Embryonic facial prominence (tissue), 1 donor: ENCODE measurements around the gene GAD1.

Experiments
- DNase-seq: peaks from one replicate; pipeline ENCODE4 v3.0.0-alpha.2; 2016; ENCODE audit errors: extremely low spot score

The GAD1 gene

GRCh38 chr2:170816504-170817092 is at the start of gene GAD1:
TSS of gene GAD1 (plus strand) at chr2:170816887. CDS start at chr2:170818592, 1,705 bp downstream.
- DNase-seq: no peak

- peak; percentile 40 for DNase-seq
Measured at GRCh38 chr2:170770008-170770605, 46.6 kb upstream of the GAD1 start, which contains the start of gene ERICH2. TSS of gene ERICH2 (plus strand) at chr2:170770378. CDS start at chr2:170770682, 304 bp downstream.

- peak; percentile 49 for DNase-seq
Measured at GRCh38 chr2:170770606-170771420, 45.9 kb upstream of the GAD1 start.

GRCh38 chr2:170771421-170771937 is 45.2 kb upstream of the GAD1 start:
- no peak for DNase-seq

GRCh38 chr2:170772295-170772694 is 44.4 kb upstream of the GAD1 start:
- no peak for DNase-seq

- DNase-seq: no peak
Measured at GRCh38 chr2:170774074-170774473, 42.6 kb upstream of the GAD1 start.

- no peak for DNase-seq
Measured at GRCh38 chr2:170778900-170779299, 37.8 kb upstream of the GAD1 start.

- no peak for DNase-seq
Measured at GRCh38 chr2:170779304-170779703, 37.4 kb upstream of the GAD1 start.

- DNase-seq: no peak
Measured at GRCh38 chr2:170782673-170783072, 34.0 kb upstream of the GAD1 start.

GRCh38 chr2:170783549-170783948 is 33.1 kb upstream of the GAD1 start:
- no peak for DNase-seq

- no peak for DNase-seq
Measured at GRCh38 chr2:170798996-170799395, 17.7 kb upstream of the GAD1 start.

- DNase-seq: no peak
Measured at GRCh38 chr2:170806548-170806947, 10.1 kb upstream of the GAD1 start.

GRCh38 chr2:170812710-170813600 is 3.7 kb upstream of the GAD1 start:
- DNase-seq: peak; percentile 74

GRCh38 chr2:170813611-170814532 is 2.8 kb upstream of the GAD1 start:
- DNase-seq: no peak

- DNase-seq: no peak
Measured at GRCh38 chr2:170814533-170815230, 2.0 kb upstream of the GAD1 start.

GRCh38 chr2:170815311-170815710 is 1.4 kb upstream of the GAD1 start:
- no peak for DNase-seq

- DNase-seq: peak; percentile 66
Measured at GRCh38 chr2:170815746-170816503, 762 bp upstream of the GAD1 start.

GRCh38 chr2:170817093-170818035 is 677 bp downstream of the GAD1 start:
- no peak for DNase-seq
